ENCODE data around the gene HES5.

DNA sequence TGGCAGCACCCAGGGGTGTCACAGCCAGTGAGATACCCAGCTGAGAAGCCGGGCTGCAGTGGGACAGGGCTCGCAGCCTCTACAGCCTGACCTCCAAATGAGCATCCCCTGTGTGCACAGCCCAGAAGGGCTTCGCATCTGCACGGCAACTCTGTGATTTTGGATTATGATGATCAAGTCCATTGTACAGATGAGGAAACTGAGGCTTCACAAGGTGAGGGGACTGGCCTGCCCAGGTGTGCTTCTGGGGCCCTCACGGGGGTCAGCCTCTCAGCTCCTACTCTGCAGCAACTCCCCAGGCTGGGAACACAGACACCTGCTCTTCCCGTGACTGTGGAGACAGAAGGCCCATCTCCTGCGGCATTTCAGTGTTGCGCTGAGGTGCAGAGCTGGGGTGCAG, 8.8 kb upstream of the HES5 start:
- TF ChIP-seq, protein P1, sequence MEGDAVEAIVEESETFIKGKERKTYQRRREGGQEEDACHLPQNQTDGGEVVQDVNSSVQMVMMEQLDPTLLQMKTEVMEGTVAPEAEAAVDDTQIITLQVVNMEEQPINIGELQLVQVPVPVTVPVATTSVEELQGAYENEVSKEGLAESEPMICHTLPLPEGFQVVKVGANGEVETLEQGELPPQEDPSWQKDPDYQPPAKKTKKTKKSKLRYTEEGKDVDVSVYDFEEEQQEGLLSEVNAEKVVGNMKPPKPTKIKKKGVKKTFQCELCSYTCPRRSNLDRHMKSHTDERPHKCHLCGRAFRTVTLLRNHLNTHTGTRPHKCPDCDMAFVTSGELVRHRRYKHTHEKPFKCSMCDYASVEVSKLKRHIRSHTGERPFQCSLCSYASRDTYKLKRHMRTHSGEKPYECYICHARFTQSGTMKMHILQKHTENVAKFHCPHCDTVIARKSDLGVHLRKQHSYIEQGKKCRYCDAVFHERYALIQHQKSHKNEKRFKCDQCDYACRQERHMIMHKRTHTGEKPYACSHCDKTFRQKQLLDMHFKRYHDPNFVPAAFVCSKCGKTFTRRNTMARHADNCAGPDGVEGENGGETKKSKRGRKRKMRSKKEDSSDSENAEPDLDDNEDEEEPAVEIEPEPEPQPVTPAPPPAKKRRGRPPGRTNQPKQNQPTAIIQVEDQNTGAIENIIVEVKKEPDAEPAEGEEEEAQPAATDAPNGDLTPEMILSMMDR (conservative IDR thresholded peaks at IDR 0.05; ENCODE audit: low read length): no peak
- TF ChIP-seq EZH2phosphoT487 (IDR thresholded peaks at IDR 0.05; ENCODE audit: borderline replicate concordance, low read depth, low read length): no peak
